GM18505 (cell line): ENCODE measurements around the gene GNG12.

Experiments used
- ATAC-seq: cut with Tn5 transposase; IDR thresholded peaks from one replicate; pipeline ENCODE4 v1.9.1; 2021; ENCODE audit not compliant: unreplicated experiment
- POLR2A ChIP-seq: IDR thresholded peaks from 4 replicates; pipeline ENCODE4 v1.6.1; 2011; ENCODE audit warnings: borderline replicate concordance; ENCODE audit not compliant: insufficient read depth, insufficient read length; ENCODE audit errors: extremely low read depth

Gene GNG12

GRCh38 chr1:67655581-67655980 is 177.7 kb downstream of the GNG12 start:
- no peak for TF ChIP-seq POLR2A
- ATAC-seq = no peak

- ATAC-seq = no peak
- no peak for TF ChIP-seq POLR2A
Observed at GRCh38 chr1:67653304-67653703, 180.0 kb downstream of the GNG12 start.

- TF ChIP-seq POLR2A = no peak
- ATAC-seq = no peak
Observed at GRCh38 chr1:67652800-67653199, 180.5 kb downstream of the GNG12 start.
